ENCODE results near the gene GPN2. TPM values are rescaled to one million over a fixed set of nuclear protein-coding genes. Genes with fewer than 3 reads are reported as not detected.

The GPN2 gene
- total RNA-seq, 2 experiments from 2014 or later: 44.3 to 45.6 TPM

DNA sequence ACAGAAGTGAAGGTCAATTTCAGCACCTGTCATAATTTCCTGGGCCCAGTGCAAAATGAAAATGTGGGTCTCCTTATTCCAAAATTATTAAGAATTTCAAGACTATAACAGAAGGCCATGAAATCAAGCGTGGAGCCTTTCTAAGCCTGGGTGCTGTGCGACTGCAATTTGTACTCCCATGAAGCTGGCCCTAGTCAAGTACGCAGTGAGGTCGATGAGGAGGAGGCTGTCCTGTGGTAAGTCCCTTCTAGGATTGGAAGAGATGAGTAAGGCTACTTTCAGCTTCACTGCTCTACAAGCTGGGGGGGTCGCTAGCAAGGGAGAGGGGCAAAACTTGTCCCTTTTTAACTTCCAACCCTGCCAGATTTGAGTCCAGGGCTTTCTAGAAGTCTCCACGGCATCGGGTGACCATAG is 31.1 kb upstream of the GPN2 start:
- Mint-ChIP-seq H3K9me3 (ENCODE audit: low read depth) (no peaks in the 10 kb centered on the region), H3K27ac (peak overlapping the region; percentile 90), H3K27me3 (no peaks in the 10 kb centered on the region), H3K4me1 (peaks cover 35% of the 10 kb centered on the region), H3K36me3 (ENCODE audit: low read depth) (peaks cover 30% of the 10 kb centered on the region), H3K4me3 (peak overlapping the region; percentile 82)
- POLR2A ChIA-PET: interaction anchor here (0.7 to 2.6 kb wide), 2 partner anchors 21 to 31 kb away, joined by 4 to 10 read pairs; partner anchors contain the start of genes GPATCH3 and GPN2
- ATAC-seq (peak; percentile 69), DNase-seq (no peak)
- CTCF ChIA-PET: interaction anchor here (0.6 to 1.5 kb wide), 7 partner anchors 17 to 522 kb away, joined by 3 to 4 read pairs (median 3); partner anchors contain the start of gene GPATCH3
- intact Hi-C loops (cut with DNase I, micrococcal nuclease): loop anchor here (1.0 to 5.0 kb wide), 14 partner anchors 21 to 851 kb away; partner anchors contain the start of genes GPATCH3 (in 2 of the 2), GPN2 (in 2 of the 2), HMGN2 (in 1 of the 2) and PDIK1L (in 1 of the 2)

DNA sequence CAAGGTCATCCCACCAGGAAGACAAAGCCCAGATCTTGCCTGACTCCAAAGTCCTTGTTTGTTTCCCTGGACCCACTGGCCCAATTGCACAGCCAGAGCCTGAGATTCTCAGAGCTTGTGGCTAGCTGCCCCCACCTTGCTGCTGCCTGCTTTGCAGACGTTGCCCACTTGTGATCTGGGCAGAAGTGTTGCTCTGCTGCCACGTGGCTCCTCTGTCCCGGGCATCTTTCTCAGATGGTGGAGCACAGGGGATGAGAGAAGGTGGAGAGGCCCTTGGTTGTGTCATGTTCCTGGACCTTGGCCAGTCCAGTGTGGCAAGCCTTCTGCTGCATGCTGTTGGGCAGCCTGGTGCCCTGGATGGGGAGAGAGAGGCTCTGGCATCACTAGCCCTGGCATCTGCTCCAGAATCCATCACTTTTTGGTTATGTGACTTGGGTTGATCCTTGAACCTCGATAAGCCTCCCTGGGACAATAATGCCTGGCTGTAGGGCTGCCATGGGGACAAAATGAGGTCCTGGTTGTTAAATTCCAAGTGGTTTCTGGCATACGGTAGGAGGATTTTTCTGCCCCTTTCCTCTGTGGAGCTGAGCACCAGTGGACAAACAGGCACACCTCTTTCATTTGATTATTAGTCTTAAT is 25.2 kb upstream of the GPN2 start:
- intact Hi-C loops (cut with DNase I, micrococcal nuclease): no loop called here

DNA sequence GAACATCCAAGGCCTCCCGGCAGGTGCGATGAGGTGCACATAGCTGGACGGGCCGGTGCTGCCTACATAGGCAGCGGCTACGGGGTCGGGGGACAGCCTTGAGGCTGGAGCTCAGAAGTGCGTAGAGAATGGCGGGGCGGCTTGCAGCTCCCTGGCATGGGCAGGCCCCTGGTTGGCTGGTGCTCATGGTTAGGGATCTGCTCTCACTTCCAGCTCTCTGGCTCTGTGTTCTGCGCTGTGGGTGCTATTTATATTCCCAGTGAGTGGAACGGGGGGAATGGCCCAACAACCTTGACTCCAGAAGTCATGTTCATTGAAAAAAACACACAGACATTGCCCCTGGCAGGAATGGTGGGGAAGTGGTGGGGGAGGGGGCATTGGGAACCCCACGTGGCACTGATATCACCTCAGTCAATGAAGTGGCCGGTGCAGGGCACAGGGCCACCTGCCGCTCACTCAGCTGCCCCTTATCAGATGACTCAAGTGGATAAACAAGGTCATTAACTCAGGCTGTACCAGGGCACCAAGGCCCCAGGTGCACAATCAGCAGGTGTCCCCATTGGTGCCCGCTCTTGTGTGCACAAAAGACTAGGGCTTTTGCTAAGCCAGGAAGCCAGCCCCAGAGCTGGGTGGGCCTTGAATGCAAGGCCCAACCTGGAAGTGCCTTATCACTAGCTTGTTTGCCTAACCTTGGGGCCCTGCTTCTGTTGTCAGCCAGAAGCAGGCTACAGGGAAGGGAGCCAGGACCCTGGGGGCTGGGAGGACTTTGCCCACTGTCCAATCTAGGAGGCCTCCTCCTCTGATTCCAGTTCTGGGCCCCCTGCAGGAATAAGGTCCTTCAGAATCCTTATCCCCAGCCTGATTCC is 23.9 kb upstream of the GPN2 start, which contains the start of gene NR0B2:
Gene NR0B2 (minus strand): TSS at position 222 of the 866 bp plus-strand sequence. CDS start 35 bp downstream, at position 187.
- Mint-ChIP-seq H3K4me1 (no peaks in the 10 kb centered on the region), H3K36me3 (ENCODE audit: low read depth) (no peaks in the 10 kb centered on the region), H3K9me3 (ENCODE audit: low read depth) (no peaks in the 10 kb centered on the region), H3K4me3 (no peak within 1 kb of the TSS), H3K27me3 (no peaks in the 10 kb centered on the region), H3K27ac (no peak within 1 kb of the TSS)
- CTCF ChIA-PET: interaction anchor here (0.6 kb wide), 1 partner anchor 54 kb away, joined by 3 read pairs; no protein-coding TSS in a partner anchor
- intact Hi-C loops (cut with DNase I, micrococcal nuclease): no loop called here
- POLR2A ChIA-PET: interaction anchor here (0.8 kb wide), 1 partner anchor 10 kb away, joined by 6 read pairs; no protein-coding TSS in a partner anchor
- no peak for ATAC-seq
- no peak for DNase-seq

More for the DNA sequence above, 25.2 kb upstream of the GPN2 start:
- ChIA-PET CTCF (no interaction called here), POLR2A (no interaction called here)
- no peak for ATAC-seq
- Mint-ChIP-seq H3K36me3 (ENCODE audit: low read depth) (no peaks in the 10 kb centered on the region), H3K9me3 (ENCODE audit: low read depth) (no peaks in the 10 kb centered on the region), H3K4me1 (peaks cover 3% of the 10 kb centered on the region), H3K27ac (no peak overlapping the region), H3K27me3 (no peaks in the 10 kb centered on the region), H3K4me3 (no peak overlapping the region)
- no peak for DNase-seq

GRCh38 chr1:26913389-26913753 is 23.3 kb upstream of the GPN2 start:
- DNase-seq: no peak
- Mint-ChIP-seq H3K9me3 (ENCODE audit: low read depth) (no peaks in the 10 kb centered on the region), H3K27ac (no peak overlapping the region), H3K36me3 (ENCODE audit: low read depth) (no peaks in the 10 kb centered on the region), H3K27me3 (no peaks in the 10 kb centered on the region), H3K4me1 (no peaks in the 10 kb centered on the region), H3K4me3 (no peak overlapping the region)
- CTCF ChIA-PET: interaction anchor here (0.6 kb wide), 1 partner anchor 55 kb away, joined by 3 read pairs; no protein-coding TSS in a partner anchor
- POLR2A ChIA-PET: interaction anchor here (0.6 to 0.8 kb wide), 2 partner anchors 10 to 886 kb away, joined by 5 to 6 read pairs; no protein-coding TSS in a partner anchor
- ATAC-seq: no peak
- intact Hi-C loops (cut with DNase I, micrococcal nuclease): no loop called here

DNA sequence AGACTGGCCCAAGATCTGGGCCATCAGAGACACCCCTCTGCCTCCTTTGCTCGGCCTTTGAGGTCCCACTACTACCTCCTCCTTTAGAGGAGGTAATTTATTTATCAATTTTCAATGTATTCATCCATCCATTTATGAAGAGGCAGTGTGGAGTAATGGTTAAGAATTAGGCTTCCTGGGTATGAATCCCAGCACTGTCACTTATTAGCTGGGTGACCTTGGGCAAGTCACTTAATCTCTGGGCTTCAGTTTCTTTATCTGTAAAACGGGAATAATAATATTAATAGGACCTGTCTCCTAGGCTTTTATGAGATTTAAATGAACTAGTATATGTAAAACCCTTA is 22.0 kb upstream of the GPN2 start:
- no peak for ATAC-seq

DNA sequence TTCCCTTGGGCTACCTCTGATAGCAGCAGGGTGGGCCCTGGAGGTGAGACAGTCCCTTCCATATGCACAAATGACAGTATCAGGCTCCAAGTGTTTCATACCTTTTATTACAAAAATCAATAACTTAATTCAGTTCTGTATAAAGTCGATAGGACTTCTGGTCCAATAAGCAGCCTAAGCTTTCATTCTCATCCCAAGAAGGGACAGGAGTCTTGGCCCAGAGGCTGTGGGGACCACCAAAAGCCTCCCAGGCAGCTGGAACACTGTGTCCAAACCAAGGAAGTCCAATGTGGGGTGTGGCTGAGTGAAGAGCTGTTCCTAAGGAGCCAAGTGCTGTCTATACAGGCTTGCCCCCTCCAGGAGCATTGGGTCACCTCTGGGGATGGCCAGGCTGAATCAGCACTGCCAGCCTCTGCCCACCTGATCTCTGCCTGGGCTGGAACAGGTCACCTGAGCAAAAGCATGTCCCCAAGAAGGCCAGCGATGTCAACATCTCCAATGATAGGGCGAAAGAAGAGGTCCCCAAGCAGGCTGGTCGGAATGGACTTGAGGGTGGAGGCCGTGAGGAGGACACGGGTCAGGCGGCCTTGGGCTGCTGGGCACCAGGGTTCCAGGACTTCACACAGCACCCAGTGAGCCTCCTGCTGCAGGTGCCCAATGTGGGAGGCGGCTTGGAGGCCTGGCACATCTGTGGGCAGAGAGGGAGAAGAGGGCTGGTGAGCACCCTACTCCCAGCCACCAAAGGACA is 21.5 kb upstream of the GPN2 start:
- Mint-ChIP-seq H3K27me3 (no peaks in the 10 kb centered on the region), H3K4me3 (no peak overlapping the region), H3K4me1 (no peaks in the 10 kb centered on the region), H3K27ac (no peak overlapping the region), H3K36me3 (ENCODE audit: low read depth) (no peaks in the 10 kb centered on the region), H3K9me3 (ENCODE audit: low read depth) (no peaks in the 10 kb centered on the region)
- ATAC-seq: no peak
- intact Hi-C loops (cut with DNase I, micrococcal nuclease): no loop called here
- no peak for DNase-seq
- ChIA-PET CTCF (interaction anchor here (1.1 kb wide), 1 partner anchor 24 kb away, joined by 4 read pairs; no protein-coding TSS in a partner anchor), POLR2A (no interaction called here)

More for the DNA sequence above, 22.0 kb upstream of the GPN2 start:
- no peaks in the 10 kb centered on the region for H3K36me3 Mint-ChIP-seq (ENCODE audit: low read depth)
- intact Hi-C loops (cut with DNase I, micrococcal nuclease): no loop called here
- no peaks in the 10 kb centered on the region for H3K27me3 Mint-ChIP-seq
- H3K4me3 Mint-ChIP-seq: no peak overlapping the region
- DNase-seq: no peak
- ChIA-PET POLR2A (no interaction called here), CTCF (no interaction called here)
- no peaks in the 10 kb centered on the region for H3K4me1 Mint-ChIP-seq
- H3K27ac Mint-ChIP-seq: no peak overlapping the region
- no peaks in the 10 kb centered on the region for H3K9me3 Mint-ChIP-seq (ENCODE audit: low read depth)

GRCh38 chr1:26910343-26911160 is 20.5 kb upstream of the GPN2 start:
- POLR2A ChIA-PET: no interaction called here
- intact Hi-C loops (cut with DNase I, micrococcal nuclease): no loop called here
- Mint-ChIP-seq H3K27me3 (no peaks in the 10 kb centered on the region), H3K9me3 (ENCODE audit: low read depth) (no peaks in the 10 kb centered on the region), H3K4me3 (no peak overlapping the region), H3K4me1 (no peaks in the 10 kb centered on the region), H3K36me3 (ENCODE audit: low read depth) (no peaks in the 10 kb centered on the region), H3K27ac (no peak overlapping the region)
- CTCF ChIA-PET: interaction anchor here (1.1 kb wide), 1 partner anchor 23 kb away, joined by 4 read pairs; no protein-coding TSS in a partner anchor
- ATAC-seq: no peak
- no peak for DNase-seq

DNA sequence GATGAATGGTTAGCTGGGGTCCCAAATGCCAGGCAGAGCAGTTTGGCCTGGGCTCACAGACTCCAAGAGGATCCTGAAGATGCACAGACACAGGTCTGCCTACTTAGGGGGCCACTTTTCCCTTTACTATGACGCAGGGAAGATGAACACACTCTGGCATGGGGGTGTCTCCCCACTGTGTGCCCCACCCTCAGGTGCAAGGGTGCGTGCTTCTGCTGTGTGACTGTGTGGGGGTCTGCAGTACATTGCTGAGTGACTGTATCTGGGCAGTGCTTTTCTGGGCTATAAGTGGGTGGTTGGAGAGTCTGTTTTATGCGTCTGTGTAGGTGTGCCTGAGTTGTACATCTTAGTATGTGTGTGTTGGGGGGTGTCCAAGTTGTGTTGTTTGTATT is 19.9 kb upstream of the GPN2 start:
- H3K27me3 Mint-ChIP-seq: no peaks in the 10 kb centered on the region
- no peaks in the 10 kb centered on the region for H3K36me3 Mint-ChIP-seq (ENCODE audit: low read depth)
- ChIA-PET CTCF (no interaction called here), POLR2A (no interaction called here)
- no peaks in the 10 kb centered on the region for H3K9me3 Mint-ChIP-seq (ENCODE audit: low read depth)
- no peak overlapping the region for H3K27ac Mint-ChIP-seq
- H3K4me1 Mint-ChIP-seq: no peaks in the 10 kb centered on the region
- ATAC-seq: no peak
- no peak overlapping the region for H3K4me3 Mint-ChIP-seq
- intact Hi-C loops (cut with DNase I, micrococcal nuclease): no loop called here
- DNase-seq: no peak

GRCh38 chr1:26907071-26907917 is 17.2 kb upstream of the GPN2 start:
- ChIA-PET CTCF (interaction anchor here (0.5 to 0.8 kb wide), 2 partner anchors 119 to 396 kb away, joined by 3 read pairs; no protein-coding TSS in a partner anchor), POLR2A (interaction anchor here (1.0 kb wide), 1 partner anchor 17 kb away, joined by 3 read pairs; the partner anchor contains the start of gene GPN2)
- intact Hi-C loops (cut with DNase I, micrococcal nuclease): no loop called here
- Mint-ChIP-seq H3K27me3 (no peaks in the 10 kb centered on the region), H3K4me3 (no peak overlapping the region), H3K27ac (no peak overlapping the region), H3K9me3 (ENCODE audit: low read depth) (no peaks in the 10 kb centered on the region), H3K4me1 (no peaks in the 10 kb centered on the region), H3K36me3 (ENCODE audit: low read depth) (no peaks in the 10 kb centered on the region)
- DNase-seq (no peak), ATAC-seq (no peak)

Measured in activated CD4-positive, alpha-beta T cell treated with anti-CD3 and anti-CD28 coated beads for 36 hours (primary cell).